A549 (cell line): Measurements from ENCODE around the gene ZNF180. TPM values are rescaled to one million over a fixed set of nuclear protein-coding genes. Genes with fewer than 3 reads are reported as not detected.

Experiments
- ATAC-seq, 2 experiments: fragments of 200-7000 bp in 1 of 2; fragments of >200 bp in 1 of 2; cut with Nextera tagmentation in 1 of 2; cut with Tn5 transposase in 1 of 2; 3 replicates each; pipeline versions ENCODE4 v1.8.0 to v1.9.1; 2018 to 2020; ENCODE audit warnings: mild to moderate bottlenecking in 1 of 2, moderate library complexity in 1 of 2
- CTCF ChIA-PET: fragments of 300-600 bp; sonication (Branson Sonifier 250); formaldehyde crosslinking; extraction: SDS; loops from one replicate; lab custom pipeline; 2021; ENCODE audit warnings: antibody characterized with exemption, inconsistent platforms; lab: Yijun Ruan, JAX
- POLR2A ChIA-PET: fragments of 350-600 bp; formaldehyde crosslinking; extraction: SDS; loops from one replicate; lab custom pipeline; 2021; ENCODE audit warnings: antibody characterized with exemption, inconsistent platforms; lab: Yijun Ruan, JAX
- DNase-seq, 2 experiments: peaks; one replicate each; pipeline versions ENCODE4 v3.0.0 to v3.0.0-alpha.2; 2011 to 2016; ENCODE audit warnings: low read depth in 1 of 2, low spot score in 1 of 2
- FAIRE-seq: peaks from 2 replicates; lab custom pipeline; 2011; peaks lifted over from hg19 to GRCh38; lab: Jason Lieb, UNC
- H3K27ac ChIP-seq, 2 experiments: fragments of >200 bp; sonication (Bioruptor Twin); formaldehyde crosslinking; 3 replicates each; pipeline ENCODE4 v1.5.1; 2016 to 2017
- H3K4me1 ChIP-seq: fragments of >200 bp; sonication (Bioruptor Twin); formaldehyde crosslinking; 3 replicates; pipeline ENCODE4 v1.6.1; 2016
- H3K4me2 ChIP-seq: fragments of >200 bp; sonication (Bioruptor Twin); formaldehyde crosslinking; 3 replicates; pipeline ENCODE4 v1.6.1; 2016
- H3K4me3 ChIP-seq: fragments of >200 bp; sonication (Bioruptor Twin); formaldehyde crosslinking; 3 replicates; pipeline ENCODE4 v1.5.1; 2016
- H3K9me3 ChIP-seq: fragments of >200 bp; sonication (Bioruptor Twin); formaldehyde crosslinking; 3 replicates; pipeline ENCODE4 v1.6.1; 2016
- CEBPB ChIP-seq, 2 experiments: fragments of >200 bp in 1 of 2; sonication (Bioruptor Twin) in 1 of 2; formaldehyde crosslinking in 1 of 2; IDR thresholded peaks; 2 replicates each; pipeline ENCODE4 v1.6.1; 2012 to 2016
- CHD2 ChIP-seq: fragments of 150-350 bp; IDR thresholded peaks from 2 replicates; pipeline ENCODE4 v1.6.1; 2014; ENCODE audit warnings: low read length; ENCODE audit not compliant: partially characterized antibody
- CHD4 ChIP-seq: fragments of 200-600 bp; sonication (generic); IDR thresholded peaks from 2 replicates; pipeline ENCODE4 v1.6.1; 2016; ENCODE audit warnings: antibody characterized with exemption, mild to moderate bottlenecking, borderline replicate concordance
- EHF ChIP-seq: fragments of 250-450 bp; sonication (Bioruptor Pico); IDR thresholded peaks from 2 replicates; pipeline ENCODE4 v1.5.0; 2020; ENCODE audit warnings: mild to moderate bottlenecking
- EP300 ChIP-seq, 2 experiments: fragments of >200 bp; sonication (Bioruptor Twin); formaldehyde crosslinking; IDR thresholded peaks; 2 replicates in 1 of 2; 3 replicates in 1 of 2; pipeline ENCODE4 v1.6.1; 2016 to 2017
- HEYL ChIP-seq: fragments of 250-450 bp; sonication (Bioruptor Pico); IDR thresholded peaks from 2 replicates; pipeline ENCODE4 v1.8.0; 2021; ENCODE audit warnings: mild to moderate bottlenecking, moderate library complexity
- JUN ChIP-seq, 2 experiments: fragments of >200 bp; sonication (Bioruptor Twin); formaldehyde crosslinking; IDR thresholded peaks; 2 replicates in 1 of 2; 3 replicates in 1 of 2; pipeline ENCODE4 v1.6.1; 2016 to 2017
- KDM1A ChIP-seq: fragments of 200-600 bp; sonication (generic); IDR thresholded peaks from 2 replicates; pipeline ENCODE4 v1.6.1; 2016; ENCODE audit warnings: low read depth, mild to moderate bottlenecking
- KDM5A ChIP-seq: fragments of 200-600 bp; sonication (generic); IDR thresholded peaks from 2 replicates; pipeline ENCODE4 v1.6.1; 2016; ENCODE audit warnings: antibody characterized with exemption, mild to moderate bottlenecking
- MAFK ChIP-seq: fragments of 450-650 bp; IDR thresholded peaks from 2 replicates; pipeline ENCODE4 v1.6.1; 2014; ENCODE audit not compliant: partially characterized antibody
- MAZ ChIP-seq: fragments of 150-350 bp; IDR thresholded peaks from 2 replicates; pipeline ENCODE4 v1.6.1; 2014; ENCODE audit warnings: antibody characterized with exemption, low read depth, low read length, borderline replicate concordance
- NFE2L2 ChIP-seq: fragments of 150-350 bp; conservative IDR thresholded peaks from 2 replicates; pipeline ENCODE4 v1.6.1; 2014; ENCODE audit warnings: low read length
- NPAS2 ChIP-seq: fragments of 250-450 bp; sonication (Bioruptor Pico); IDR thresholded peaks from 2 replicates; pipeline ENCODE4 v1.8.0; 2022; ENCODE audit warnings: mild to moderate bottlenecking, moderate library complexity, borderline replicate concordance
- POLR2A ChIP-seq: IDR thresholded peaks from 2 replicates; pipeline ENCODE4 v1.6.1; 2012; ENCODE audit warnings: mild to moderate bottlenecking, low read length
- POLR2AphosphoS2 ChIP-seq: conservative IDR thresholded peaks from 2 replicates; pipeline ENCODE4 v1.6.1; 2012; ENCODE audit warnings: low read length, improper control_type of control experiment, inconsistent platforms
- RAD21 ChIP-seq, 2 experiments: fragments of >200 bp in 1 of 2; sonication (Bioruptor Twin) in 1 of 2; formaldehyde crosslinking in 1 of 2; IDR thresholded peaks in 1 of 2; conservative IDR thresholded peaks in 1 of 2; 2 replicates in 1 of 2; 3 replicates in 1 of 2; pipeline ENCODE4 v1.6.1; 2012 to 2018; ENCODE audit warnings: inconsistent platforms in 1 of 2
- RCOR1 ChIP-seq: fragments of 150-350 bp; IDR thresholded peaks from 2 replicates; pipeline ENCODE4 v1.6.1; 2014; ENCODE audit warnings: antibody characterized with exemption, low read length, low read depth
- RFX5 ChIP-seq: fragments of 450-650 bp; IDR thresholded peaks from 2 replicates; pipeline ENCODE4 v1.7.1; 2014; ENCODE audit warnings: antibody characterized with exemption, mild to moderate bottlenecking, moderate library complexity
- RNF2 ChIP-seq: fragments of 200-600 bp; sonication (generic); IDR thresholded peaks from 2 replicates; pipeline ENCODE4 v1.6.1; 2016; ENCODE audit warnings: low read depth, mild to moderate bottlenecking, antibody characterized with exemption, moderate library complexity, borderline replicate concordance
- TP53 ChIP-seq: fragments of 250-450 bp; sonication (Bioruptor Pico); IDR thresholded peaks from 2 replicates; pipeline ENCODE4 v1.5.0; 2021; ENCODE audit warnings: mild to moderate bottlenecking, moderate library complexity
- ZFP36 ChIP-seq: fragments of 450-650 bp; IDR thresholded peaks from 2 replicates; pipeline ENCODE4 v1.6.1; 2014; ENCODE audit warnings: borderline replicate concordance; ENCODE audit not compliant: partially characterized antibody
- ZSCAN20 ChIP-seq: fragments of 250-450 bp; sonication (Bioruptor Pico); IDR thresholded peaks from 2 replicates; pipeline ENCODE4 v1.8.0; 2022; ENCODE audit warnings: mild to moderate bottlenecking, moderate library complexity
- WGBS: methylation state at CpG from one replicate; pipeline ENCODE4 v1.1.6; 2017; ENCODE audit errors: missing lambda C conversion rate; 5-methylcytosine and 5-hydroxymethylcytosine counted together
- polyA plus RNA-seq, 4 experiments: library from polyadenylated mRNA; depleted of rRNA in 3 of 4; stranded (reverse); fragments of >200 nt; fragmentation: RNase III in 1 of 4; extraction: RNeasy Plus Mini Kit Qiagen cat#74134 plus additional on column Dnase treatment in 1 of 4; gene quantifications; 2 replicates in 3 of 4; 3 replicates in 1 of 4; pipeline ENCODE4 v1.2.3, GENCODE V29; 2011 to 2017
- TF ChIP-seq, protein P1 (sequence below): fragments of 450-650 bp; IDR thresholded peaks from 2 replicates; pipeline ENCODE4 v1.6.1; 2014; ENCODE audit warnings: antibody characterized with exemption
- TF ChIP-seq, protein P2 (sequence below): IDR thresholded peaks from 2 replicates; pipeline ENCODE4 v1.6.1; 2012
- TF ChIP-seq, protein P3 (sequence below): fragments of 150-350 bp; IDR thresholded peaks from 2 replicates; pipeline ENCODE4 v1.6.1; 2014; ENCODE audit warnings: low read depth, mild to moderate bottlenecking, low read length
- TF ChIP-seq, protein P4 (sequence below): IDR thresholded peaks from 2 replicates; pipeline ENCODE4 v1.6.1; 2012; ENCODE audit warnings: low read depth, borderline replicate concordance
- TF ChIP-seq, protein P5 (sequence below): fragments of 200-600 bp; sonication (generic); IDR thresholded peaks from 2 replicates; pipeline ENCODE4 v1.6.1; 2016; ENCODE audit warnings: antibody characterized with exemption, mild to moderate bottlenecking, moderate library complexity
- TF ChIP-seq, protein P6 (sequence below): IDR thresholded peaks from 2 replicates; pipeline ENCODE4 v1.6.1; 2012

Gene ZNF180
- polyA plus RNA-seq, 2 of the 4 experiments (the other 2 are of a cell fraction): 4.1 to 8.1 TPM

DNA sequence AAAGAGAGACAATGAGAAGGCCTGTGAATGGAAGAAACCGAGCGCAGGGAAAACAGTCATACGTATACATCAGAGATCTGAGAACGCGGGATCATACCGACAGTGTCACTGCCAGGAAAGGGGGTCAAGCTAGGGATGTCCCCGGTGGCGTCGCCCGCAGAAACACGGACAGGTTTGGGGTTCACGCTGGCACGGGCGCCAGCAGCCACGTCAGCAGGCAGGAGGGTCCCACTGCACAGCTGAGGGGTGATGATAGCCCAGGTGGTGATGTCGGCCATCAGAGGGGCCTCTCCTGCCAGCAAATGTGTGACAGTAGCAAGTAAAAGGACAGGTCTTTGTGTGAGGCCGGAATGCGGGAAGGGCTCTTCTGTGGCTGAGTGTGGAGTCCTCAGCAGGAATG lies 48.6 kb downstream of the ZNF180 start:
- TF ChIP-seq HEYL (CRISPR knock-in tag) (no peak), CHD2 (no peak), ZSCAN20 (no peak), KDM5A (no peak), POLR2AphosphoS2 (no peak), EP300 (IDR thresholded peaks at IDR 0.05) (no peak), RNF2 (no peak), CEBPB (IDR thresholded peaks at IDR 0.05) (no peak), KDM1A (no peak), RCOR1 (no peak)
- TF ChIP-seq, protein P1, sequence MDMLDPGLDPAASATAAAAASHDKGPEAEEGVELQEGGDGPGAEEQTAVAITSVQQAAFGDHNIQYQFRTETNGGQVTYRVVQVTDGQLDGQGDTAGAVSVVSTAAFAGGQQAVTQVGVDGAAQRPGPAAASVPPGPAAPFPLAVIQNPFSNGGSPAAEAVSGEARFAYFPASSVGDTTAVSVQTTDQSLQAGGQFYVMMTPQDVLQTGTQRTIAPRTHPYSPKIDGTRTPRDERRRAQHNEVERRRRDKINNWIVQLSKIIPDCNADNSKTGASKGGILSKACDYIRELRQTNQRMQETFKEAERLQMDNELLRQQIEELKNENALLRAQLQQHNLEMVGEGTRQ: no peak
- CTCF ChIA-PET: no interaction called here
- Histone ChIP-seq H3K4me1 (no peaks in the 10 kb centered on the region), H3K4me2 (no peak overlapping the region), H3K4me3 (no peak overlapping the region), H3K27ac (no peak overlapping the region), H3K9me3 (peaks cover 92% of the 10 kb centered on the region)
- FAIRE-seq (no peak), ATAC-seq (no peak), DNase-seq (no peak)
- POLR2A ChIA-PET: no interaction called here
- WGBS: 68% methylated on average over 18 of the region's 18 CpGs

DNA sequence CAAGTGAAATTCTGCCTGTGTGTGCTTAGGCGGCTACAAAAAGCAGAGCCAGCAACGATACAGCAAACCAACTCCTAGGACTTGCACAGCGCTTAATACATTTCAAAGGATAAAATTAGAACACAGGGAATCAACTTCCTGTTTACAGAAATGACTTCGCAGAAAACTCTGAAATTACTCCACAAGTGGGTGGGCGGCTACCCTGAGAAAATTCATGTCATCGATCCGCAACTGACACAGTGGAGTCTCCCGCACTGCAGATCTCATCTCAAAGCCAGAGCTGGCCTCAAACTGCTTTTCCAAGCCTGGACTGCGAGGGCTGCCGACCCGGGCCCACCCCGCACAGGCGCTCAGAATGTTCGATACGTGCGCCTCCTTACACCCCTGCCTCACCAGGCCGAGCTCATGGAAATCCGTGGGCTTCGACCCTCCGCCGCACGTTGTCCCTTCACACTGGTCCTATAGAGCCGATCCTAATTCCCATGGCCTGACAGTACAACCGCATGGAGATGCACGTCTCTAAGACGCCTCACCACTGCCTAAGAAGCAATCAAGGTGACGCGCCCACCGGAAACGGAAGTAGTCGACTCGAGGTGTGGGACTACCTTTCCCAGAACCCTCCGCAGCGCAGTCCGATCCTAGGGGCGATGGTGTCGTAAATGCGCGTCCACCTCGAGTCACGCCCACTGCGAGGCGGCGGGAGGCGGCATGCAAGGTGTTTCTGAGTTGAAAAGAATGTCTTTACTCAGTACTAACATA lies 52.2 kb downstream of the ZNF180 start, which contains the start of gene ZNF229:
Gene ZNF229 (minus strand): TSS at position 557 of the 759 bp plus-strand sequence. CDS start 5,625 bp downstream, outside the sequence.
- FAIRE-seq (peak; percentile 99), DNase-seq (peak; percentile 92 to 99), ATAC-seq (peak; percentile 99 to 100)
- Histone ChIP-seq H3K4me3 (peak within 1 kb of the TSS; percentile 71), H3K27ac (peak within 1 kb of the TSS; percentile 52 to 76), H3K4me1 (no peaks in the 10 kb centered on the region), H3K4me2 (peak within 1 kb of the TSS; percentile 77), H3K9me3 (peaks cover 96% of the 10 kb centered on the region)
- WGBS: 9% methylated on average over 45 of the region's 45 CpGs
- POLR2A ChIA-PET: no interaction called here
- CTCF ChIA-PET: interaction anchor here (0.8 kb wide), 1 partner anchor 149 kb away, joined by 3 read pairs; no protein-coding TSS in a partner anchor
- TF ChIP-seq MAFK (peak; percentile 25), CEBPB (IDR thresholded peaks at IDR 0.05) (peak in 1 of 2 experiments; percentile 25; a peak in 1 of 4 replicates), ZFP36 (no peak), RAD21 (conservative IDR thresholded peaks at IDR 0.05 in 1 of 2, IDR thresholded peaks at IDR 0.05 in 1 of 2) (no peak), NFE2L2 (peak; percentile 22; the same call in 1 of the 2 replicates), CHD4 (no peak), TP53 (CRISPR knock-in tag) (peak; percentile 82; the same call in 1 of the 2 replicates), MAZ (no peak), CHD2 (no peak), RFX5 (no peak), HEYL (CRISPR knock-in tag) (no peak), JUN (IDR thresholded peaks at IDR 0.05) (peak in 1 of 2 experiments; percentile 67; a peak in 1 of 5 replicates), EHF (peak; percentile 41; the same call in 1 of the 2 replicates), POLR2A (peak; percentile 23; the same call in 1 of the 2 replicates), NPAS2 (CRISPR knock-in tag) (no peak), KDM5A (no peak)
- TF ChIP-seq, protein P2, sequence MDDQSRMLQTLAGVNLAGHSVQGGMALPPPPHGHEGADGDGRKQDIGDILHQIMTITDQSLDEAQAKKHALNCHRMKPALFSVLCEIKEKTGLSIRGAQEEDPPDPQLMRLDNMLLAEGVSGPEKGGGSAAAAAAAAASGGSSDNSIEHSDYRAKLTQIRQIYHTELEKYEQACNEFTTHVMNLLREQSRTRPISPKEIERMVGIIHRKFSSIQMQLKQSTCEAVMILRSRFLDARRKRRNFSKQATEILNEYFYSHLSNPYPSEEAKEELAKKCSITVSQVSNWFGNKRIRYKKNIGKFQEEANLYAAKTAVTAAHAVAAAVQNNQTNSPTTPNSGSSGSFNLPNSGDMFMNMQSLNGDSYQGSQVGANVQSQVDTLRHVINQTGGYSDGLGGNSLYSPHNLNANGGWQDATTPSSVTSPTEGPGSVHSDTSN: no peak
- TF ChIP-seq, protein P3, sequence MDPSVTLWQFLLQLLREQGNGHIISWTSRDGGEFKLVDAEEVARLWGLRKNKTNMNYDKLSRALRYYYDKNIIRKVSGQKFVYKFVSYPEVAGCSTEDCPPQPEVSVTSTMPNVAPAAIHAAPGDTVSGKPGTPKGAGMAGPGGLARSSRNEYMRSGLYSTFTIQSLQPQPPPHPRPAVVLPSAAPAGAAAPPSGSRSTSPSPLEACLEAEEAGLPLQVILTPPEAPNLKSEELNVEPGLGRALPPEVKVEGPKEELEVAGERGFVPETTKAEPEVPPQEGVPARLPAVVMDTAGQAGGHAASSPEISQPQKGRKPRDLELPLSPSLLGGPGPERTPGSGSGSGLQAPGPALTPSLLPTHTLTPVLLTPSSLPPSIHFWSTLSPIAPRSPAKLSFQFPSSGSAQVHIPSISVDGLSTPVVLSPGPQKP: no peak
- TF ChIP-seq, protein P4, sequence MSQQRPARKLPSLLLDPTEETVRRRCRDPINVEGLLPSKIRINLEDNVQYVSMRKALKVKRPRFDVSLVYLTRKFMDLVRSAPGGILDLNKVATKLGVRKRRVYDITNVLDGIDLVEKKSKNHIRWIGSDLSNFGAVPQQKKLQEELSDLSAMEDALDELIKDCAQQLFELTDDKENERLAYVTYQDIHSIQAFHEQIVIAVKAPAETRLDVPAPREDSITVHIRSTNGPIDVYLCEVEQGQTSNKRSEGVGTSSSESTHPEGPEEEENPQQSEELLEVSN: peak; percentile 76; the same call in 1 of the 2 replicates
- TF ChIP-seq, protein P5, sequence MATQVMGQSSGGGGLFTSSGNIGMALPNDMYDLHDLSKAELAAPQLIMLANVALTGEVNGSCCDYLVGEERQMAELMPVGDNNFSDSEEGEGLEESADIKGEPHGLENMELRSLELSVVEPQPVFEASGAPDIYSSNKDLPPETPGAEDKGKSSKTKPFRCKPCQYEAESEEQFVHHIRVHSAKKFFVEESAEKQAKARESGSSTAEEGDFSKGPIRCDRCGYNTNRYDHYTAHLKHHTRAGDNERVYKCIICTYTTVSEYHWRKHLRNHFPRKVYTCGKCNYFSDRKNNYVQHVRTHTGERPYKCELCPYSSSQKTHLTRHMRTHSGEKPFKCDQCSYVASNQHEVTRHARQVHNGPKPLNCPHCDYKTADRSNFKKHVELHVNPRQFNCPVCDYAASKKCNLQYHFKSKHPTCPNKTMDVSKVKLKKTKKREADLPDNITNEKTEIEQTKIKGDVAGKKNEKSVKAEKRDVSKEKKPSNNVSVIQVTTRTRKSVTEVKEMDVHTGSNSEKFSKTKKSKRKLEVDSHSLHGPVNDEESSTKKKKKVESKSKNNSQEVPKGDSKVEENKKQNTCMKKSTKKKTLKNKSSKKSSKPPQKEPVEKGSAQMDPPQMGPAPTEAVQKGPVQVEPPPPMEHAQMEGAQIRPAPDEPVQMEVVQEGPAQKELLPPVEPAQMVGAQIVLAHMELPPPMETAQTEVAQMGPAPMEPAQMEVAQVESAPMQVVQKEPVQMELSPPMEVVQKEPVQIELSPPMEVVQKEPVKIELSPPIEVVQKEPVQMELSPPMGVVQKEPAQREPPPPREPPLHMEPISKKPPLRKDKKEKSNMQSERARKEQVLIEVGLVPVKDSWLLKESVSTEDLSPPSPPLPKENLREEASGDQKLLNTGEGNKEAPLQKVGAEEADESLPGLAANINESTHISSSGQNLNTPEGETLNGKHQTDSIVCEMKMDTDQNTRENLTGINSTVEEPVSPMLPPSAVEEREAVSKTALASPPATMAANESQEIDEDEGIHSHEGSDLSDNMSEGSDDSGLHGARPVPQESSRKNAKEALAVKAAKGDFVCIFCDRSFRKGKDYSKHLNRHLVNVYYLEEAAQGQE: no peak
- TF ChIP-seq, protein P6, sequence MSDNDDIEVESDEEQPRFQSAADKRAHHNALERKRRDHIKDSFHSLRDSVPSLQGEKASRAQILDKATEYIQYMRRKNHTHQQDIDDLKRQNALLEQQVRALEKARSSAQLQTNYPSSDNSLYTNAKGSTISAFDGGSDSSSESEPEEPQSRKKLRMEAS: peak; percentile 96
